GM18907 (cell line): ENCODE results near the gene LINGO1.

ENCODE experiments used
- ATAC-seq: cut with Tn5 transposase; IDR thresholded peaks from one replicate; pipeline ENCODE4 v1.9.1; 2021; ENCODE audit warnings: mild to moderate bottlenecking, moderate library complexity; ENCODE audit not compliant: unreplicated experiment

The LINGO1 gene

GRCh38 chr15:77597804-77598453 lies 34.8 kb downstream of the LINGO1 start:
- no peak for ATAC-seq

- ATAC-seq, result no peak
These were observed 35.6 kb downstream of the LINGO1 start for GRCh38 chr15:77596821-77597803.

- ATAC-seq, result no peak
These were observed 37.5 kb downstream of the LINGO1 start for GRCh38 chr15:77595231-77595630.

- ATAC-seq, result no peak
These were observed 40.0 kb downstream of the LINGO1 start for GRCh38 chr15:77592758-77593157.

- no peak for ATAC-seq
These were observed 40.6 kb downstream of the LINGO1 start for GRCh38 chr15:77591968-77592613.

- ATAC-seq, result no peak
These were observed 42.9 kb downstream of the LINGO1 start for GRCh38 chr15:77589839-77590238.

- ATAC-seq, result no peak
These were observed 44.6 kb downstream of the LINGO1 start for GRCh38 chr15:77588126-77588525.

- no peak for ATAC-seq
These were observed 48.0 kb downstream of the LINGO1 start for GRCh38 chr15:77584691-77585090.

- ATAC-seq, result no peak
These were observed 48.5 kb downstream of the LINGO1 start for GRCh38 chr15:77584201-77584600.

GRCh38 chr15:77582763-77583162 lies 49.9 kb downstream of the LINGO1 start:
- ATAC-seq, result no peak

GRCh38 chr15:77581896-77582569 lies 50.7 kb downstream of the LINGO1 start:
- ATAC-seq, result no peak

- ATAC-seq, result no peak
These were observed 51.6 kb downstream of the LINGO1 start for GRCh38 chr15:77580996-77581682.

- no peak for ATAC-seq
These were observed 53.1 kb downstream of the LINGO1 start for GRCh38 chr15:77579498-77580188.

GRCh38 chr15:77578641-77579372 lies 53.9 kb downstream of the LINGO1 start:
- no peak for ATAC-seq

- no peak for ATAC-seq
These were observed 55.3 kb downstream of the LINGO1 start for GRCh38 chr15:77577366-77577950.

GRCh38 chr15:77576538-77576937 lies 56.2 kb downstream of the LINGO1 start:
- no peak for ATAC-seq

GRCh38 chr15:77575203-77575934 lies 57.3 kb downstream of the LINGO1 start:
- ATAC-seq, result no peak
